Measurements from ENCODE around the gene PLXDC2.
"Not testable (repeated sequence)": the region's sequence is repeated elsewhere in the genome, so short reads cannot be mapped to it uniquely, and the experiment has no call there.

PLXDC2 gene

DNA sequence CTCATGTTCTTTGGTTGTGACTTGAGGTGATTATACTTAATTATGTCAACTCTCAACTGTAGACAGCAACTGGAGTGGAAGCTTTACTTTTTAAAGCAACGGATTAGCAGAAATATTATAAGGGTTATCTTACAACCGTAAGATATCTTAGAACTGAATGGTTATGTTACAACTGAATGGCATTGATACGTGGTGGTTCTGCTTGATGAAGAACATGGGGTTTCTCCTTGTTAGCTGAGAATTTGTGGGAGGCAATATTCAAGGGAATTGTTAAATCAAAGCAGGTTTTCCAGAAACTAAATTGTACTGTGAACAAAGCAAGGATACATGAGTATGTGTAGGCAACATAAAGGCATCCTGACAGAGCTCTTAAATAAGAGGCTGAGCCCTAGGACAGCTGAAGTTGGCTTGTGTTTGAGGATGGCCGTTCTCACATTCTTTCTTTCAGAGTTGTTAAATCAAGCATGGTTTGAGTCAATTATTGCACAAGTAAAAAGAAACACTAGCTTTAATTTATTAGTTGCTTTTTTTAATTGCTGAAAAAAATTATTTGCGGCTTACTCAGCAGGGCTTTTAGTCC lies 350.0 kb downstream of the PLXDC2 start:
- DNase-seq (ENCODE audit: low read depth), result no peak
- TF ChIP-seq, protein P1, sequence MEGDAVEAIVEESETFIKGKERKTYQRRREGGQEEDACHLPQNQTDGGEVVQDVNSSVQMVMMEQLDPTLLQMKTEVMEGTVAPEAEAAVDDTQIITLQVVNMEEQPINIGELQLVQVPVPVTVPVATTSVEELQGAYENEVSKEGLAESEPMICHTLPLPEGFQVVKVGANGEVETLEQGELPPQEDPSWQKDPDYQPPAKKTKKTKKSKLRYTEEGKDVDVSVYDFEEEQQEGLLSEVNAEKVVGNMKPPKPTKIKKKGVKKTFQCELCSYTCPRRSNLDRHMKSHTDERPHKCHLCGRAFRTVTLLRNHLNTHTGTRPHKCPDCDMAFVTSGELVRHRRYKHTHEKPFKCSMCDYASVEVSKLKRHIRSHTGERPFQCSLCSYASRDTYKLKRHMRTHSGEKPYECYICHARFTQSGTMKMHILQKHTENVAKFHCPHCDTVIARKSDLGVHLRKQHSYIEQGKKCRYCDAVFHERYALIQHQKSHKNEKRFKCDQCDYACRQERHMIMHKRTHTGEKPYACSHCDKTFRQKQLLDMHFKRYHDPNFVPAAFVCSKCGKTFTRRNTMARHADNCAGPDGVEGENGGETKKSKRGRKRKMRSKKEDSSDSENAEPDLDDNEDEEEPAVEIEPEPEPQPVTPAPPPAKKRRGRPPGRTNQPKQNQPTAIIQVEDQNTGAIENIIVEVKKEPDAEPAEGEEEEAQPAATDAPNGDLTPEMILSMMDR (IDR thresholded peaks at IDR 0.05; ENCODE audit: control insufficient read depth, insufficient read depth, low read depth, low read length, missing control alignments), result no peak
- H3K4me3 ChIP-seq (ENCODE audit: control insufficient read depth, low read depth, low read length), result no peak overlapping the region

DNA sequence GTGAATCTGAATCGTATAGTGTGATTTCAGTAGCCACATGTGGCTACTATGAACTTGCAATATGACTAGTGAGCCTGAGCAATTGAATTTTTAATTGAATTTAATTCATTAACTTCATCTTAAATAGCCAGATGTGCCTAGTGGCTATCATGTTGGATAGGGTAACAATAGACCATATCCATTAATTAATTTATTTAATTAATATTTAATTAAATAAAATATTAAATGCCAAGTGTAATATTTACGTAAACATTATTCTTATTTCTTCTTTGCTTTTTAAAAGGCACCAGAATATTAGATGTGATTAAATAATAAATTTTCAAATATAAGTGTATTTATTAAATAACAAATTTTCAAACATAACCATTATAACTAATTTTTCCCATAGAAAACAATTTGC lies 354.4 kb downstream of the PLXDC2 start:
- TF ChIP-seq, protein P1 (IDR thresholded peaks at IDR 0.05; ENCODE audit: control insufficient read depth, insufficient read depth, low read depth, low read length, missing control alignments), result no peak
- no peak for DNase-seq (ENCODE audit: low read depth)
- no peak overlapping the region for H3K4me3 ChIP-seq (ENCODE audit: control insufficient read depth, low read depth, low read length)

DNA sequence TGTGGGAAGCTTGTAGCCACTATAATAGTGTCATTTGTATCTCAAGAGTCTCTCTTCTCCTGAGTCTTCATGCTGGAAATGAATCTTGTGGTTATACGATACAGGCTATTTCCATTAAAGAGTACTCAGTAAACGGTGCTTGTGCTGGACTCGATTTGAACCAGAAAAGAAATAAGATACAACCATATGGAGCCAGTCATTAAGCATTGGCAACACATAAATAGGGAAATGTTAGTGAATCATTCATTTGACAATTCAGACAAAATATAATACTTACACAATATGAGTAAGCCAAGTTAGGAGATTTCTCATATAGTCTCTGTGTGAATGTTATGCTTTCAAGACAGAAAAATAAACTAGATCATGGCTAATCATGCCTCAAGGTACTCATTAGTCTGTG lies 356.8 kb downstream of the PLXDC2 start:
- DNase-seq (ENCODE audit: low read depth), result no peak

DNA sequence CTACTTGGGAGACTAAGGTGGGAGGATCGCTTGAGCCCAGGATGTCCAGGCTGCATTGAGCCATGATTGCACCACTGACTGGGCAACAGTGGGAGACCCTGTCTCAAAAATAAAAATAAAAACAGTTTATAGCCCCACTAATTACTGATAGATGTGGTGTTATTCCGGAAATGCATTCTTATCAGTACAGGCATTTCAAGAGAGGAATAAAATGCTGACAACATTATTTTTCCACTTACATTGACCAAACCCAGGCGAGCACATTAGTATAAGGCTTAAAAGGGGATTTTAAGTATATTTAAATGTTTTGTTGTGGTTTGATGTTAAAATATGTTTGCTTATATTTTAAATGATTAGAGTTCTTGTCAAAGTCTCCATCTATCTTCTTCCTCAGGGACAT lies 359.5 kb downstream of the PLXDC2 start:
- DNase-seq (ENCODE audit: low read depth), result no peak
- no peak overlapping the region for H3K4me3 ChIP-seq (ENCODE audit: control insufficient read depth, low read depth, low read length)
- TF ChIP-seq, protein P1 (IDR thresholded peaks at IDR 0.05; ENCODE audit: control insufficient read depth, insufficient read depth, low read depth, low read length, missing control alignments), result no peak

More for the DNA sequence above, 356.8 kb downstream of the PLXDC2 start:
- no peak overlapping the region for H3K4me3 ChIP-seq (ENCODE audit: control insufficient read depth, low read depth, low read length)
- TF ChIP-seq, protein P1 (IDR thresholded peaks at IDR 0.05; ENCODE audit: control insufficient read depth, insufficient read depth, low read depth, low read length, missing control alignments), result no peak

DNA sequence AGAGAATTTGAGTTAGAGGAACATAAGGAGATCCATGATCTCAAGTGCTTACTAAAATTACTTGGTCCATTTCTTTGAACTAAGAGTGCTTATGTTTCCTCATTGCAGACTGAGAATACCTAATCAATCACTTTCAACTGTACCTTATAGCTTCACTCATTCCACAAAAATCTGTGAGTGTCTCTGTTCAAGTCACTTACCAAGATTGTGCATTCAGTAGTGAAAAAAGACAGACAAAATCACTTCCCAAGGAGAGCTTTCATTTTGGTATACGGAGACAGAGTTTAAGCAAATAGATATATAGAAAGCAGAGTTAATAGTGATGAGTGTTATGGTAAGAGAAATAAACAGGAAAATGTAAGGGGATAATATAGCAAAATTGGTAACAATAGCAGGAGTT lies 364.5 kb downstream of the PLXDC2 start:
- TF ChIP-seq, protein P1 (IDR thresholded peaks at IDR 0.05; ENCODE audit: control insufficient read depth, insufficient read depth, low read depth, low read length, missing control alignments), result no peak
- no peak overlapping the region for H3K4me3 ChIP-seq (ENCODE audit: control insufficient read depth, low read depth, low read length)
- no peak for DNase-seq (ENCODE audit: low read depth)

DNA sequence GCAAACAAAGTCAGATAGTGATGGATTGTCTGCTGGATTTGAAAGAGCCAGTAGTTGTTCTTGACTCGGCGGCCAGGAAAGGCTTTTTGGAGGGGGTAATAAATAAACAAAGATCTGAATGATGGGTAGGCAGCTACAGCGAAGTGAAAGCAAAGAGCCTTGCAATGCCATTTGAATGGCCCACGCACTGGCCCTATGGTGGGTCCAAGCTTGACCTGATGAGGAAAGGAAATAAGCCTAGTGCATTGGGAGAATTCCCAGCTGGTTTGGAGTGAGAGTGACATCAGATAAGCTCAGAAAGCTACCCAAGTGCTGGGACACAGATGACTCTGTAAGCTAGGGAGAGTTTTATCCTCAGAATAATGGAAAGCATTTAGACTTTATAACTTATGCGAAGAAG lies 365.2 kb downstream of the PLXDC2 start:
- no peak for DNase-seq (ENCODE audit: low read depth)
- TF ChIP-seq, protein P1 (IDR thresholded peaks at IDR 0.05; ENCODE audit: control insufficient read depth, insufficient read depth, low read depth, low read length, missing control alignments), result no peak
- no peak overlapping the region for H3K4me3 ChIP-seq (ENCODE audit: control insufficient read depth, low read depth, low read length)

DNA sequence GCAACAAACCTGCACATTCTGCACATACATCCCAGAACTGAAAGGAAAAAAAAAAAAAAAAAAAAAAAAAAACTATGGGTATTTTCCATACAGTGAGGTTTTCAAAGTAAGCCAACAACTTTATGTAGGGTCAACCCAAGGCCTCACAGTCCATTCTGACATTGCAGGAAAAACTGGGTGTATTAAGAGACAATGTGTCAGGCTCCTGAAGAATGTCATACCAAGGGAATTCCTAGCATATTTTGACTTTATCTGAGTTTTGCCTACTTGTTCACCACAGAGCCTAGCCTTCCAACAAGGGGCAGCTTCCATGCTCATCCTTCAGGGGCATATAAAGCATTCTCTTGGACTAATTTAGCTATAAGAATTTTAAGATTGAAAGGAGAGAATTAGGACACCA lies 368.9 kb downstream of the PLXDC2 start:
- TF ChIP-seq, protein P1 (IDR thresholded peaks at IDR 0.05; ENCODE audit: control insufficient read depth, insufficient read depth, low read depth, low read length, missing control alignments), result no peak
- H3K4me3 ChIP-seq (ENCODE audit: control insufficient read depth, low read depth, low read length), result no peak overlapping the region
- DNase-seq (ENCODE audit: low read depth), result no peak

DNA sequence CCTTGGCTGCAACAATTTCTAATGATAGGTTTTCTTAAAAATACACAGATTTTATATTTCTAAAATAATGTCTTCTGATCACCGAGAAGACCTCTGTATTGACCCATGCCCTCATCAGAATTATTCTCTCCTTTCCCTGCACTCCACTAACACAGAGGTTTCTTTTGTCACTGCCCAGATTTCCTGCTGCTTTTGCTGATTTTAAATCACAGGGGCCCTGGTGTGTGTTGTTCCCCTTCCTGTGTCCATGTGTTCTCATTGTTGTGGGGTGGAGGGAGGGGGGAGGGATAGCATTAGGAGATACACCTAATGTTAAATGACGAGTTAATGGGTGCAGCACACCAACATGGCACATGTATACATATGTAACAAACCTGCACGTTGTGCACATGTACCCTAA lies 375.2 kb downstream of the PLXDC2 start:
- not testable (repeated sequence) for H3K4me3 ChIP-seq (ENCODE audit: control insufficient read depth, low read depth, low read length); DNase-seq (ENCODE audit: low read depth)
